SK-N-MC (cell line): Measurements from ENCODE around the gene TBX22.

Source experiments
- EZH2 ChIP-seq: fragments of 200-600 bp; sonication (generic); IDR thresholded peaks from one replicate; pipeline ENCODE4 v1.6.1; 2017; ENCODE audit warnings: antibody characterized with exemption
- POLR2AphosphoS5 ChIP-seq: IDR thresholded peaks from 2 replicates; pipeline ENCODE4 v1.6.1; 2012; ENCODE audit warnings: mild to moderate bottlenecking, low read depth, low read length, borderline replicate concordance

GRCh38 chrX:80021621-80022020 lies 7.1 kb downstream of the TBX22 start:
- TF ChIP-seq EZH2 (no peak), POLR2AphosphoS5 (no peak)
